HG03108 (cell line): ENCODE data around the gene CADPS.

Experiments
- ATAC-seq: cut with Tn5 transposase; IDR thresholded peaks from one replicate; pipeline ENCODE4 v1.9.1; 2021; ENCODE audit warnings: moderate library complexity; ENCODE audit not compliant: unreplicated experiment

CADPS gene

GRCh38 chr3:62873761-62874710 is 1.2 kb downstream of the CADPS start:
- ATAC-seq = no peak

GRCh38 chr3:62873451-62873760 is 1.8 kb downstream of the CADPS start:
- ATAC-seq = no peak

GRCh38 chr3:62872318-62872717 is 2.9 kb downstream of the CADPS start:
- no peak for ATAC-seq

- no peak for ATAC-seq
Measured at GRCh38 chr3:62870321-62870720, 4.9 kb downstream of the CADPS start.

- no peak for ATAC-seq
Measured at GRCh38 chr3:62863648-62864047, 11.6 kb downstream of the CADPS start.

- ATAC-seq = no peak
Measured at GRCh38 chr3:62859203-62859791, 15.9 kb downstream of the CADPS start.

- no peak for ATAC-seq
Measured at GRCh38 chr3:62845996-62846395, 29.2 kb downstream of the CADPS start.

GRCh38 chr3:62843508-62843907 is 31.7 kb downstream of the CADPS start:
- ATAC-seq = no peak

GRCh38 chr3:62839748-62840147 is 35.5 kb downstream of the CADPS start:
- ATAC-seq = no peak

GRCh38 chr3:62837145-62837787 is 38.0 kb downstream of the CADPS start:
- ATAC-seq = no peak

- ATAC-seq = peak; percentile 78
Measured at GRCh38 chr3:62835554-62836236, 39.5 kb downstream of the CADPS start.

- ATAC-seq = no peak
Measured at GRCh38 chr3:62833538-62833937, 41.7 kb downstream of the CADPS start.

- ATAC-seq = no peak
Measured at GRCh38 chr3:62832553-62832952, 42.7 kb downstream of the CADPS start.

- ATAC-seq = no peak
Measured at GRCh38 chr3:62830727-62831322, 44.4 kb downstream of the CADPS start.

GRCh38 chr3:62827550-62827949 is 47.7 kb downstream of the CADPS start:
- no peak for ATAC-seq

GRCh38 chr3:62824965-62825592 is 50.1 kb downstream of the CADPS start:
- ATAC-seq = no peak

- ATAC-seq = no peak
Measured at GRCh38 chr3:62823461-62824050, 51.7 kb downstream of the CADPS start.

GRCh38 chr3:62822905-62823304 is 52.3 kb downstream of the CADPS start:
- ATAC-seq = no peak

GRCh38 chr3:62818347-62818746 is 56.9 kb downstream of the CADPS start:
- peak; percentile 88 for ATAC-seq

GRCh38 chr3:62817678-62818077 is 57.5 kb downstream of the CADPS start:
- no peak for ATAC-seq
